CD14-positive monocyte (primary cell): Measurements from ENCODE around the gene SLC22A31. TPM values are rescaled to one million over a fixed set of nuclear protein-coding genes. Genes with fewer than 3 reads are reported as not detected.

Source experiments
- DNase-seq, 3 donors: peaks; one replicate each; pipeline ENCODE4 v3.0.0-alpha.2; 2011 to 2022
- H2AFZ ChIP-seq: 2 replicates; pipeline ENCODE4 v1.6.0; 2012; ENCODE audit warnings: mild to moderate bottlenecking, low read depth, low read length, inconsistent platforms; ENCODE audit not compliant: insufficient read depth, poor library complexity, severe bottlenecking
- H3K27ac ChIP-seq, 2 donors: 1 replicate in 1 of 2; 2 replicates in 1 of 2; pipeline ENCODE4 v1.5.1; 2012 to 2013; ENCODE audit warnings: low read length in 2 of 2, control low read depth in 1 of 2, inconsistent platforms in 1 of 2, low read depth in 1 of 2, mild to moderate bottlenecking in 1 of 2
- H3K27me3 ChIP-seq, 2 donors: one replicate each; pipeline versions ENCODE4 v1.6.0 to v1.6.1; 2011 to 2013; ENCODE audit warnings: low read length in 2 of 2; ENCODE audit not compliant: control insufficient read depth in 2 of 2, insufficient read depth in 2 of 2
- H3K36me3 ChIP-seq, 2 donors: replicated peaks in 1 of 2; 1 replicate in 1 of 2; 2 replicates in 1 of 2; pipeline versions ENCODE4 v1.5.1 to v1.6.1; 2012 to 2013; ENCODE audit warnings: low read length in 2 of 2, control low read depth in 1 of 2, inconsistent platforms in 1 of 2, mild to moderate bottlenecking in 1 of 2; ENCODE audit not compliant: insufficient read depth in 2 of 2, control insufficient read depth in 1 of 2
- H3K4me1 ChIP-seq, 2 donors: 1 replicate in 1 of 2; 2 replicates in 1 of 2; pipeline versions ENCODE4 v1.5.1 to v1.6.1; 2012 to 2013; ENCODE audit warnings: low read length in 2 of 2, control low read depth in 1 of 2, inconsistent platforms in 1 of 2, mild to moderate bottlenecking in 1 of 2, moderate library complexity in 1 of 2; ENCODE audit not compliant: insufficient read depth in 2 of 2, control insufficient read depth in 1 of 2
- H3K4me2 ChIP-seq: replicated peaks from 2 replicates; pipeline ENCODE3; 2012; ENCODE audit warnings: low read length, moderate library complexity, mild to moderate bottlenecking; ENCODE audit not compliant: poor library complexity, severe bottlenecking; ENCODE audit errors: extremely low read depth
- H3K4me3 ChIP-seq, 3 experiments: fragments of 200-600 bp in 1 of 3; sonication (generic) in 1 of 3; replicated peaks in 1 of 3; 1 replicate in 2 of 3; 2 replicates in 1 of 3; pipeline ENCODE4 v1.5.1; 2011 to 2013; ENCODE audit warnings: low read length in 3 of 3, mild to moderate bottlenecking in 3 of 3, control low read depth in 2 of 3, low read depth in 2 of 3, inconsistent platforms in 1 of 3, moderate library complexity in 1 of 3
- H3K79me2 ChIP-seq: 2 replicates; pipeline ENCODE4 v1.6.0; 2012; ENCODE audit warnings: mild to moderate bottlenecking, control low read depth, inconsistent platforms, low read length, moderate library complexity; ENCODE audit not compliant: insufficient read depth
- H3K9ac ChIP-seq: 2 replicates; pipeline ENCODE4 v1.6.0; 2017; ENCODE audit warnings: low read length, mild to moderate bottlenecking; ENCODE audit not compliant: insufficient read depth, poor library complexity, severe bottlenecking
- H3K9me3 ChIP-seq, 2 donors: replicated peaks in 1 of 2; 1 replicate in 1 of 2; 2 replicates in 1 of 2; pipeline versions ENCODE4 v1.5.1 to v1.6.1; 2012 to 2013; ENCODE audit warnings: low read length in 2 of 2, control low read depth in 1 of 2; ENCODE audit not compliant: control insufficient read depth in 1 of 2, insufficient read depth in 1 of 2
- H4K20me1 ChIP-seq: 2 replicates; pipeline ENCODE4 v1.6.0; 2012; ENCODE audit warnings: mild to moderate bottlenecking, low read length, control low read depth, moderate library complexity; ENCODE audit not compliant: insufficient read depth
- H3K27ac Mint-ChIP-seq, 7 donors: one replicate each; pipeline ENCODE4 v1.8.0; 2020; ENCODE audit warnings: mild to moderate bottlenecking in 7 of 7, mixed read lengths in 7 of 7, moderate library complexity in 6 of 7, inconsistent platforms in 2 of 7
- H3K27me3 Mint-ChIP-seq, 3 donors: one replicate each; pipeline ENCODE4 v1.8.0; 2021 to 2022; ENCODE audit warnings: low read depth in 3 of 3, mild to moderate bottlenecking in 3 of 3, mixed read lengths in 3 of 3, moderate library complexity in 3 of 3, inconsistent platforms in 1 of 3
- H3K36me3 Mint-ChIP-seq, 2 donors: one replicate each; pipeline ENCODE4 v1.8.0; 2020; ENCODE audit warnings: mixed read lengths in 2 of 2, inconsistent platforms in 1 of 2, mild to moderate bottlenecking in 1 of 2
- H3K4me1 Mint-ChIP-seq: one replicate; pipeline ENCODE4 v1.8.0; 2020; ENCODE audit warnings: mild to moderate bottlenecking, mixed read lengths
- H3K4me3 Mint-ChIP-seq, 2 donors: one replicate each; pipeline ENCODE4 v1.8.0; 2020; ENCODE audit warnings: mild to moderate bottlenecking in 2 of 2, mixed read lengths in 2 of 2, moderate library complexity in 1 of 2
- H3K9me3 Mint-ChIP-seq, 7 donors: one replicate each; pipeline ENCODE4 v1.8.0; 2020 to 2022; ENCODE audit warnings: mixed read lengths in 7 of 7, mild to moderate bottlenecking in 6 of 7, moderate library complexity in 6 of 7, inconsistent platforms in 2 of 7
- WGBS: methylation state at CpG from one replicate; pipeline ENCODE4 v1.1.5; 2013; ENCODE audit warnings: missing lambda C conversion rate; ENCODE audit not compliant: insufficient coverage; 5-methylcytosine and 5-hydroxymethylcytosine counted together
- intact Hi-C, 2 donors: fragments of 100-400 bp; cut with micrococcal nuclease; formaldehyde crosslinking; loops; one replicate each; pipeline versions ENCODE4 v1.15.0 to v1.15.1; 2023
- polyA plus RNA-seq, 3 donors: library from polyadenylated mRNA; depleted of rRNA in 1 of 3; unstranded in 2 of 3; stranded (reverse) in 1 of 3; fragments of 300-500 nt in 2 of 3; fragments of >200 nt in 1 of 3; fragmentation: Illumina TruSeq in 2 of 3; gene quantifications; 1 replicate in 2 of 3; 2 replicates in 1 of 3; pipeline ENCODE4 v1.2.3, GENCODE V29; 2012 to 2021
- TF ChIP-seq, protein P1 (sequence below): fragments of 200-600 bp; IDR thresholded peaks from one replicate; pipeline ENCODE4 v1.8.0; 2022; ENCODE audit warnings: antibody characterized with exemption, mild to moderate bottlenecking

Gene SLC22A31
- polyA plus RNA-seq, 3 donors: 0.29 TPM; not detected in 2

DNA sequence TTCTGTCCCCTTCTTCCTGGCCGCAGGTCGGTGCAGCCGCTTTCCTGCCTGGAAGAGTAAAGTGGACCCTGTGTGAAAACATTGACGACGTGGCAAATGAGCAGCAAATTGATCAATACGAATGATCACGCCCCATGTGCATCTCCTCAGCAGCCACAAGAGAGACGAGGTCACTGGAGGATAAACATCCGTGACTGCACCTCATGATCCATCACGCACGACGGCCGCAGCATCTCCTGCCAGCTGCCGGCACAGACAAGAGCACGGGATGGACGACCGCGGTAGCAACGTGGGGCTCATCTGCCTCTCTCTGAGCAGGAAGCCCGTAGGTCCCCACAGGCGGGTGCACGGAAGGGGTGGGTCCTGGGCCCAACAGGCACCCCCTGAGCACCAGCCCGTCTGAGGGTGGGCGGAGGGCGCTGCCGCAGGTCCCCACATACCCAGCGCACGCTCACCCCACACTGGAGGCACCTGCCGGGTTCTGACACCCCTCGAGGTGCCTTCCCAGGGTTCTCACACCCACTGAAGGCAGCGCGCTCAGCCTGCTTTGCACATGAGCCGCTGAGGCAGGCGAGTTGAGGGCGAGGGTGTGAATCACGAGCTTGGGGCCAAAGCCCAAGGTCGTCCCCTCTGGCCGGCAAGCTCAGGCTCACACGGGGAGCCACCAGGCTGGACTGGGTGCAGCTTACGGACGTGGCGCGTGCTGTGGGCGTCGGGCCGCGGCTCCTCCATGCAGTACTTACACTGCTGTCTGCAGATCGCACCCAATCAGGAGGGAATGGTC is 41.1 kb downstream of the SLC22A31 start:
- WGBS: 90% methylated on average over 45 of the region's 48 CpGs
- no peak overlapping the region for H3K9ac ChIP-seq
- no peak overlapping the region for H3K4me2 ChIP-seq
- peaks cover 0 to 6% of the 10 kb centered on the region in 2 donors for H3K27me3 ChIP-seq
- no peak overlapping the region for H3K27ac ChIP-seq
- no peaks in the 10 kb centered on the region for H3K36me3 ChIP-seq
- Mint-ChIP-seq H3K9me3 (peaks cover 0 to 5% (median 0%) of the 10 kb centered on the region in 7 donors), H3K4me1 (peaks cover 4% of the 10 kb centered on the region), H3K27me3 (peaks cover 6 to 29% (median 16%) of the 10 kb centered on the region in 3 donors), H3K36me3 (no peaks in the 10 kb centered on the region), H3K27ac (no peak overlapping the region), H3K4me3 (no peak overlapping the region)
- no peaks in the 10 kb centered on the region for H3K79me2 ChIP-seq
- no peaks in the 10 kb centered on the region for H3K9me3 ChIP-seq
- H3K4me3 ChIP-seq: no peak overlapping the region
- H4K20me1 ChIP-seq: no peaks in the 10 kb centered on the region
- H2AFZ ChIP-seq: no peak overlapping the region
- H3K4me1 ChIP-seq: no peaks in the 10 kb centered on the region
- no peak for DNase-seq
- intact Hi-C loops: no loop called here
- TF ChIP-seq, protein P1, sequence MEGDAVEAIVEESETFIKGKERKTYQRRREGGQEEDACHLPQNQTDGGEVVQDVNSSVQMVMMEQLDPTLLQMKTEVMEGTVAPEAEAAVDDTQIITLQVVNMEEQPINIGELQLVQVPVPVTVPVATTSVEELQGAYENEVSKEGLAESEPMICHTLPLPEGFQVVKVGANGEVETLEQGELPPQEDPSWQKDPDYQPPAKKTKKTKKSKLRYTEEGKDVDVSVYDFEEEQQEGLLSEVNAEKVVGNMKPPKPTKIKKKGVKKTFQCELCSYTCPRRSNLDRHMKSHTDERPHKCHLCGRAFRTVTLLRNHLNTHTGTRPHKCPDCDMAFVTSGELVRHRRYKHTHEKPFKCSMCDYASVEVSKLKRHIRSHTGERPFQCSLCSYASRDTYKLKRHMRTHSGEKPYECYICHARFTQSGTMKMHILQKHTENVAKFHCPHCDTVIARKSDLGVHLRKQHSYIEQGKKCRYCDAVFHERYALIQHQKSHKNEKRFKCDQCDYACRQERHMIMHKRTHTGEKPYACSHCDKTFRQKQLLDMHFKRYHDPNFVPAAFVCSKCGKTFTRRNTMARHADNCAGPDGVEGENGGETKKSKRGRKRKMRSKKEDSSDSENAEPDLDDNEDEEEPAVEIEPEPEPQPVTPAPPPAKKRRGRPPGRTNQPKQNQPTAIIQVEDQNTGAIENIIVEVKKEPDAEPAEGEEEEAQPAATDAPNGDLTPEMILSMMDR: no peak

DNA sequence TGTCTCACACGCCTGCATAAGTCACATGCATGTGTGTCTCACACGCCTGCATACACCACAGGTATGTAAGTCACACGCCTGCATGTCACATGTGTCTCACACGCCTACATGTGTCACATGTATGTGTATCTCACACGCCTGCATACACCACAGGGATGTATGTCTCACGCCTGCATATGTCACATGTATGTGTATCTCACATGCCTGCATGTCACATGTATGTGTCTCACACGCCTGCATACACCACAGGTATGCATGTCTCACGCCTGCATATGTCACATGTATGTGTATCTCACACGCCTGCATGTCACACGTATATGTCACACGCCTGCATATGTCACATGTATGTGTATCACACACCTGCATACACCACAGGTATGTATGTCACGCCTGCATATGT is 42.6 kb downstream of the SLC22A31 start:
- no peak overlapping the region for H3K9ac ChIP-seq
- WGBS: 95% methylated on average over 12 of the region's 12 CpGs
- Mint-ChIP-seq H3K36me3 (peaks cover under 1 to 1% of the 10 kb centered on the region in 2 donors), H3K27me3 (peaks cover 6 to 29% (median 14%) of the 10 kb centered on the region in 3 donors), H3K9me3 (peaks cover 0 to 7% (median 0%) of the 10 kb centered on the region in 7 donors), H3K27ac (no peak overlapping the region), H3K4me3 (no peak overlapping the region), H3K4me1 (peaks cover 8% of the 10 kb centered on the region)
- H3K4me1 ChIP-seq: no peaks in the 10 kb centered on the region
- TF ChIP-seq, protein P1: no peak
- DNase-seq: no peak
- H3K27ac ChIP-seq: no peak overlapping the region
- no peaks in the 10 kb centered on the region for H3K36me3 ChIP-seq
- no peak overlapping the region for H2AFZ ChIP-seq
- no peak overlapping the region for H3K4me3 ChIP-seq
- H3K27me3 ChIP-seq: peaks cover 0 to 6% of the 10 kb centered on the region in 2 donors
- no peaks in the 10 kb centered on the region for H4K20me1 ChIP-seq
- H3K79me2 ChIP-seq: no peaks in the 10 kb centered on the region
- intact Hi-C loops: no loop called here
- H3K4me2 ChIP-seq: no peak overlapping the region
- H3K9me3 ChIP-seq: no peaks in the 10 kb centered on the region
